ENCODE measurements around the gene ATXN1.

The ATXN1 gene

GRCh38 chr6:16512544-16513290, 248.5 kb downstream of the ATXN1 start:
- Histone ChIP-seq H3K27ac (no peak overlapping the region), H3K9ac (no peak overlapping the region), H3K4me1 (no peaks in the 10 kb centered on the region), H3K4me3 (ENCODE audit: low read depth, low read length) (no peak overlapping the region), H3K27me3 (ENCODE audit: control insufficient read depth, insufficient read depth, low read length) (no peaks in the 10 kb centered on the region), H3K79me2 (peaks cover 2% of the 10 kb centered on the region), H3K36me3 (ENCODE audit: control insufficient read depth, insufficient read depth, low read length) (no peaks in the 10 kb centered on the region), H3K4me2 (ENCODE audit: low read length) (no peak overlapping the region), H3K9me3 (ENCODE audit: control insufficient read depth, low read length) (no peaks in the 10 kb centered on the region), H2AFZ (no peak overlapping the region)
- no peak for TF ChIP-seq CTCF (IDR thresholded peaks at IDR 0.05)

DNA sequence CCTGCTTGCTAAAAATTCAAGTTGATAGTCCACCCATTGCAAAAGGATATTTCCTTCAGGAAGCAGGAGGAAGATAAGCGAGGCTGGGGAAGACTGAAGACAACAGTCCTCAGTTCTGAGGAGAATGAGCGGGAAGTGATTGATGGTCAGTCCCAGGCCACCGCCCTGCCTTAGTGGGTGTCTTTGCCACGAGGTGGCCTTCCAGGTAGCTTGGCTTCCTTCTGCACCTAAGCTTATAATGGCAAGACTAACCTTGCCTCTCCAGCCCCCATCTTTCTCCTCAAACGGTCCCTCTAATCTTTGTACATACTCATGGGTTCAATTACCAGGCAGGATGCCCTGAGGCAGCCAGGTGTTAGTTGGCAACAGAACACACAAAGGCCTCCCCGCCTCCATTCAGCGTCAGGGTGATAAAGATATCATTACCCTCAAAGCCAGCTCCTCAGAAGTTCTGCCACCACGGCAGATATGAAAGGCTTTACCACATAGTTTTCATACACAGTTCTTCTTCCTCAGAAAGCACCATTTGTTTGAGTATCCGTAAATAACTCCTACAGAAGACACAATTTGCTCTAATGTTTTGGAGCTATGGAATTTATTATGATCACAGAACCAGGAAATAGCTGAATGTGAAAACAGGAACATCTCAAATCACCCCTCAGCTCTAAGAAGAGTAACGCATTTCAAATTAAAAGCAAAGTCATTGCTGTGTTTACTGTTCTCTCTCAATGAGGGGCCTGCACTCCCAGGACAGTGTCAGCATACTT, 249.4 kb downstream of the ATXN1 start:
- Histone ChIP-seq H3K9ac (no peak overlapping the region), H3K36me3 (ENCODE audit: control insufficient read depth, insufficient read depth, low read length) (no peaks in the 10 kb centered on the region), H3K79me2 (peaks cover 2% of the 10 kb centered on the region), H3K4me2 (ENCODE audit: low read length) (no peak overlapping the region), H3K27me3 (ENCODE audit: control insufficient read depth, insufficient read depth, low read length) (no peaks in the 10 kb centered on the region), H3K4me1 (no peaks in the 10 kb centered on the region), H3K27ac (no peak overlapping the region), H3K4me3 (ENCODE audit: low read depth, low read length) (no peak overlapping the region), H3K9me3 (ENCODE audit: control insufficient read depth, low read length) (no peaks in the 10 kb centered on the region), H2AFZ (no peak overlapping the region)
- no peak for TF ChIP-seq CTCF (IDR thresholded peaks at IDR 0.05)

GRCh38 chr6:16511040-16511660, 250.1 kb downstream of the ATXN1 start:
- H3K79me2 ChIP-seq, result peaks cover 2% of the 10 kb centered on the region
- H3K36me3 ChIP-seq (ENCODE audit: control insufficient read depth, insufficient read depth, low read length), result no peaks in the 10 kb centered on the region
- H3K9ac ChIP-seq, result no peak overlapping the region
- TF ChIP-seq CTCF (IDR thresholded peaks at IDR 0.05), result peak; percentile 55
- no peaks in the 10 kb centered on the region for H3K27me3 ChIP-seq (ENCODE audit: control insufficient read depth, insufficient read depth, low read length)
- H2AFZ ChIP-seq, result no peak overlapping the region
- H3K27ac ChIP-seq, result no peak overlapping the region
- H3K4me3 ChIP-seq (ENCODE audit: low read depth, low read length), result no peak overlapping the region
- H3K4me1 ChIP-seq, result no peaks in the 10 kb centered on the region
- no peak overlapping the region for H3K4me2 ChIP-seq (ENCODE audit: low read length)
- H3K9me3 ChIP-seq (ENCODE audit: control insufficient read depth, low read length), result no peaks in the 10 kb centered on the region

DNA sequence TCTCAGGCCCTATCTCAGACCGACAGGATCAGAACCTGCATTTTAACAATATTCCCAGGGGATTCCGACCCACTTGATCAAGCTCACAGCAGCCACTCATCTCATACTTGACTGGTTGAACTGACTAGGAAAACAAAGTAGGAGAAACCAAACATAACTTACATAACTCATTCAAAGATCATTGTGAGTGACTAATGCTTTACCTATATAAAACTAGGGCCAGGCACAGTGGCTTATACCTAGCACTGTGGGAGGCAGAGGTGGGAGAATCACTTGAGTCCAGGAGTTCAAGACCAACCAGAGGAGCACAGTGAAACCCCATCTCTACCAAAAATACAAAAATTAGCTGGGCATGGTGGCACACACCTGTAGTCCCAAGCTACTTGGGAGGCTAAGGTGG, 251.0 kb downstream of the ATXN1 start:
- Histone ChIP-seq H3K27me3 (ENCODE audit: control insufficient read depth, insufficient read depth, low read length) (no peaks in the 10 kb centered on the region), H3K36me3 (ENCODE audit: control insufficient read depth, insufficient read depth, low read length) (no peaks in the 10 kb centered on the region), H3K27ac (no peak overlapping the region)

More for the DNA sequence above, 251.0 kb downstream of the ATXN1 start:
- H3K79me2 ChIP-seq, result peaks cover 2% of the 10 kb centered on the region
- no peak overlapping the region for H2AFZ ChIP-seq
- H3K9me3 ChIP-seq (ENCODE audit: control insufficient read depth, low read length), result no peaks in the 10 kb centered on the region
- H3K9ac ChIP-seq, result no peak overlapping the region
- H3K4me1 ChIP-seq, result no peaks in the 10 kb centered on the region
- no peak overlapping the region for H3K4me2 ChIP-seq (ENCODE audit: low read length)
- TF ChIP-seq CTCF (IDR thresholded peaks at IDR 0.05), result no peak
- no peak overlapping the region for H3K4me3 ChIP-seq (ENCODE audit: low read depth, low read length)
